Heart left ventricle (tissue), 13 donors: ENCODE measurements around the gene ADAMTS7.

Experiments used
- CTCF ChIP-seq, 12 donors: fragments of 200-600 bp; sonication (generic) in 4 of 12; IDR thresholded peaks; one replicate each; pipeline versions ENCODE4 v1.5.0 to v1.8.0; 2018 to 2022; ENCODE audit warnings: antibody characterized with exemption in 12 of 12, mild to moderate bottlenecking in 5 of 12
- POLR2A ChIP-seq, 2 donors: fragments of 450-650 bp; IDR thresholded peaks; one replicate each; pipeline ENCODE4 v1.6.1; 2017; ENCODE audit warnings: antibody characterized with exemption in 2 of 2, mild to moderate bottlenecking in 2 of 2, moderate library complexity in 2 of 2
- donor health status: ischemic (EF 13 %, LVEDD 7.1; RV severe dilation, severe dysfunction).
- donor health status: DM: no; HTN: yes; CAD: no.
- donor health status: DM: no; HTN: no; CAD: no.
- donor health status: ischemic (EF 25% LVEDD 6.9; RV normal size, moderate dysfunction).
- donor health status: ischemic (EF 25% LVEDD 5.7; RV mildly dilated, moderate dysfunction).
- donor health status: ischemic (EF 35%, LVEDD 5.7; RV mildly dilated, moderate dysfunction).
- donor health status: nonischemic (EF 11% LVEDD 7.7; RV severe dilation, severe dysfunction).
- donor health status: DM: yes; HTN: yes; CAD: no.
- donor health status: PGD.
- donor health status: ischemic (EF 29% LVEDD 5.4; RV normal size, mild dysfunction).
- donor health status: nonischemic (EF 23%, LVEDD 6.1; RV moderate dilation, normal function).

GRCh38 chr15:78791357-78791756, 19.9 kb downstream of the ADAMTS7 start:
- TF ChIP-seq CTCF (IDR thresholded peaks at IDR 0.05) (no peak), POLR2A (IDR thresholded peaks at IDR 0.05) (no peak)
